Ectodermal cell (in vitro differentiated cells): ENCODE data around the gene COL11A1. TPM values are rescaled to one million over a fixed set of nuclear protein-coding genes. Genes with fewer than 3 reads are reported as not detected.
A peak's percentile ranks its signal among the peaks of the same experiment; 100 is the strongest.
"Not testable (repeated sequence)": the region's sequence is repeated elsewhere in the genome, so short reads cannot be mapped to it uniquely, and the experiment has no call there.

ENCODE experiments used
- H3K27ac ChIP-seq: 2 replicates; pipeline ENCODE4 v1.7.0; 2013; ENCODE audit warnings: mild to moderate bottlenecking, low read depth, low read length; ENCODE audit not compliant: insufficient read depth, poor library complexity, severe bottlenecking
- H3K27me3 ChIP-seq: 2 replicates; pipeline ENCODE4 v1.7.0; 2013; ENCODE audit warnings: mild to moderate bottlenecking, low read length; ENCODE audit not compliant: insufficient read depth, control insufficient read depth, poor library complexity, severe bottlenecking
- H3K36me3 ChIP-seq: one replicate; pipeline ENCODE4 v1.7.0; 2013; ENCODE audit warnings: low read length; ENCODE audit not compliant: control insufficient read depth, insufficient read depth
- H3K4me1 ChIP-seq: one replicate; pipeline ENCODE4 v1.7.0; 2013; ENCODE audit warnings: low read length; ENCODE audit not compliant: control insufficient read depth, insufficient read depth
- H3K4me3 ChIP-seq: 2 replicates; pipeline ENCODE4 v1.7.0; 2013; ENCODE audit warnings: low read depth, low read length, control low read depth; ENCODE audit not compliant: insufficient read depth
- H3K9me3 ChIP-seq: 2 replicates; pipeline ENCODE4 v1.7.0; 2013; ENCODE audit warnings: mild to moderate bottlenecking, low read length, moderate library complexity; ENCODE audit not compliant: control insufficient read depth
- WGBS, 2 experiments: methylation state at CpG; one replicate each; pipeline ENCODE4 v1.1.7; 2013; ENCODE audit warnings: missing lambda C conversion rate in 2 of 2; 5-methylcytosine and 5-hydroxymethylcytosine counted together
- polyA plus RNA-seq, 4 experiments: library from polyadenylated mRNA; stranded (reverse); fragments of 50-300 nt; gene quantifications; one replicate each; pipeline ENCODE4 v1.2.3, GENCODE V29; 2013

The COL11A1 gene
- polyA plus RNA-seq (2013, experiment 1 of 4) = 44.0 TPM
- polyA plus RNA-seq (2013, experiment 2 of 4) = 36.3 TPM
- 23.3 TPM for polyA plus RNA-seq (2013, experiment 3 of 4)
- 27.6 TPM for polyA plus RNA-seq (2013, experiment 4 of 4)

DNA sequence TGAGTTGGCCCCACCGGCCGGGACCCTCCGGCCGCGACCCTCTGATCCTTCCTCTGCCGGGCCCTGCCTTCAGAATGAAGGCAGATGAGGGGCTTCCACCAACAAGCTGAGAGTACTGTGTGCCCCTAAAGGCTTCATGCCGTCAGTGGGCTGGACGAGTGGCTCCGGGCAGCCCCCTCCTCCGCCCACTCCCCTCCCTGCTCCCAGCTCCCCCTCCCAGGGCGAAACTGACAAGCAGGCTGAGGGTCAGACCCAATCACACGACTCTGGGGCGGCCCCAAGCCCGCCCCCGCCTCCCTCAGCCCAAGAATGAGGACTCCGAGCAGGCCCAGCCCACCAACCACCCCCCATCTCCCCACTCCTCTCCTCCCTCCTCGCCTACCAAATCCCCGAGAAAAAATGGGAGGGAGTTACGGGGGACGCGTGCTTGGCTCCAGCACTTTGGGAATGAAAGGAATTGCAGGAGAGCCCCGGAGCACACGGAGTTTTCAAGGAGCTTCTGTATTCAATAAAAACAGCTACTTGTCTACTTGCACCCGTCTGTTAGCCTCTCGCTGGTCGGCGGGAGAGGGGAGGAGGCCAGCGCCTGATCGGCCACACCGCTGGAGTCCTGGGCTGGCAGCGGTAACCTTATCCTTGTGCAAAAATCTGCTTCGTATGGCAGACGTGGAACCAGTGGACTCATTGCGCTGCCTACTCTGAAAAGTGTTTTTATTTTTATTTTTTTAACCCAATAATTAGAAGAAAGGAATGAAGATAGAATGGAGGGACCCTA is at the start of gene COL11A1:
Gene COL11A1, minus strand, starts transcription at position 147 of the 775 bp plus-strand sequence. CDS start 344 bp downstream, outside the sequence.
- H3K36me3 ChIP-seq = no peaks in the 10 kb centered on the region
- 0 to 2% methylated on average over 33 to 34 of the region's 34 CpGs for WGBS, 2 experiments
- no peaks in the 10 kb centered on the region for H3K9me3 ChIP-seq
- peak within 1 kb of the TSS; percentile 71 for H3K4me3 ChIP-seq
- H3K27me3 ChIP-seq = peaks cover 3% of the 10 kb centered on the region
- peaks cover 11% of the 10 kb centered on the region for H3K4me1 ChIP-seq
- peak within 1 kb of the TSS; percentile 52 for H3K27ac ChIP-seq

- Histone ChIP-seq H3K27me3 (no peaks in the 10 kb centered on the region), H3K36me3 (no peaks in the 10 kb centered on the region), H3K4me3 (no peak overlapping the region), H3K4me1 (no peaks in the 10 kb centered on the region), H3K9me3 (no peaks in the 10 kb centered on the region), H3K27ac (no peak overlapping the region)
- 84 to 100% methylated on average over 2 to 4 of the region's 4 CpGs for WGBS, 2 experiments
These were observed 48.6 kb upstream of the COL11A1 start for GRCh38 chr1:103156966-103157365.

DNA sequence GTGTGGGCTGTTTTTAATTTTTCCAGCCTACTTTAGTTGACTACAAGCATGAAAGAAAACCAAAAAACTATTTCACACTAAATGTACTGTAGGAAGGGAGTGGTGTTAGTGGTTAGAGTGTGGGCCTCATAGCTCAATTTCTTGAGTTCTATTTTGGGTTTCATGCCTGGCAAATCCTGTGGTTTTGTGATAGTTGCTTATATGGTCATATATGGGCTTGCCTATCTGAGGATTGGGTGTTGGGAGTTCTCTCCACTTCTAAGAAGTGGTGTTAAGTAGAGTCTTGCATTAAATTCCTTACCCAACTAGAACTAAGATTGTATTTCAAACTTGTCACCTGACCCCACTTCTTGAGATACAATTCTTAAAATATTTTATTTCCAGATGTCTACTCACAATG is 37.8 kb upstream of the COL11A1 start:
- Histone ChIP-seq H3K27me3 (no peaks in the 10 kb centered on the region), H3K4me3 (no peak overlapping the region), H3K27ac (no peak overlapping the region), H3K4me1 (no peaks in the 10 kb centered on the region), H3K36me3 (no peaks in the 10 kb centered on the region), H3K9me3 (no peaks in the 10 kb centered on the region)

GRCh38 chr1:103145449-103145848 is 37.1 kb upstream of the COL11A1 start:
- H3K27me3 ChIP-seq = no peaks in the 10 kb centered on the region
- no peaks in the 10 kb centered on the region for H3K36me3 ChIP-seq
- no peaks in the 10 kb centered on the region for H3K9me3 ChIP-seq
- H3K27ac ChIP-seq = no peak overlapping the region
- no peaks in the 10 kb centered on the region for H3K4me1 ChIP-seq
- no CpG with 5 or more reads among the region's 1 CpG for WGBS, 2 experiments
- H3K4me3 ChIP-seq = no peak overlapping the region

GRCh38 chr1:103144681-103145080 is 36.4 kb upstream of the COL11A1 start:
- no peaks in the 10 kb centered on the region for H3K4me1 ChIP-seq
- H3K4me3 ChIP-seq = no peak overlapping the region
- H3K27ac ChIP-seq = no peak overlapping the region
- no peaks in the 10 kb centered on the region for H3K36me3 ChIP-seq
- no peaks in the 10 kb centered on the region for H3K27me3 ChIP-seq
- WGBS, 2 experiments = 83% methylated on average over 1 of the region's 2 CpGs; no CpG with 5 or more reads in 1 of the 2 experiments
- H3K9me3 ChIP-seq = no peaks in the 10 kb centered on the region

DNA sequence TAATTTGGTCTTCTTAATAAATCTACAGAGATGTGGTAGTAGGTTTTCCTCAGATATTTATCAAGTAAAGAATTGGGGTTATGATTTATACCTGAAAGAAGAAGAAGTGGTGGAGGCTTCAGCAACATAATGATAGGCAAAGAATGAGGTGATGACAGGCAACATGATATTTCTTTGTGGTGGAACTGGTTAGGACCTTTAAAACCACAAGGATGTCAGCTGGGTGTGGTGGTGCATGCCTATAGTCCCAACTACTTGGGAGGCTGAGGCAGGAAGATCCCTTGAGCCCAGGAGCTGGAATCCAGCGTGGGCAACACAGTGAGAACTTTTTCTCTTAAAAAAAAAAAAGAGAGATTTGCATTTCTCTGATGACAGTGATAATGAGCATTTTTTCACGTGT is 34.1 kb upstream of the COL11A1 start:
- no peaks in the 10 kb centered on the region for H3K36me3 ChIP-seq
- H3K27me3 ChIP-seq = no peaks in the 10 kb centered on the region
- H3K4me3 ChIP-seq = no peak overlapping the region
- no peaks in the 10 kb centered on the region for H3K4me1 ChIP-seq
- no peaks in the 10 kb centered on the region for H3K9me3 ChIP-seq
- WGBS, 2 experiments = 83 to 87% methylated on average over 2 of the region's 2 CpGs
- H3K27ac ChIP-seq = no peak overlapping the region

DNA sequence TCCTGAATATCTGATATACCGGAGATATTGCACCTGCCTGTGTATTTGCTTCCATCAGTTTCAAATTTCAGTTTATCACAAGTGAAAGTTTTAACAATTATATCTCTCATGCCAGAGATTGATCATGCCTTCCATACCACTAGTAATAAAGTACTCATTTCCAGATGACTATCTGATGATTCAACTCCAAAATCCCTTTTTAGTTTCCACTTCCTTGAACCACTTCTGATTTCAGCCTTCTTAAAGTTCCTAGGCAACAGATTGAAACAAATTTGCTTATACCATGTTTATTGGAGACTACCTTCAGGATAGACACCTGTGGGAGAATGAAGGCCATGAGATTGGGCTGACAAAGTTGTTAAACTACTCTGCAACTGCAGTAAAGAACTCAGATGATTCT is 21.5 kb upstream of the COL11A1 start:
- Histone ChIP-seq H3K4me3 (no peak overlapping the region), H3K27ac (no peak overlapping the region), H3K9me3 (no peaks in the 10 kb centered on the region), H3K36me3 (no peaks in the 10 kb centered on the region), H3K27me3 (no peaks in the 10 kb centered on the region), H3K4me1 (no peaks in the 10 kb centered on the region)
- 91 to 93% methylated on average over 1 of the region's 1 CpG for WGBS, 2 experiments

GRCh38 chr1:103129255-103129654 is 20.9 kb upstream of the COL11A1 start:
- Histone ChIP-seq H3K27ac (no peak overlapping the region), H3K4me1 (no peaks in the 10 kb centered on the region), H3K27me3 (no peaks in the 10 kb centered on the region), H3K4me3 (no peak overlapping the region), H3K9me3 (no peaks in the 10 kb centered on the region), H3K36me3 (no peaks in the 10 kb centered on the region)
- WGBS, 2 experiments = 93 to 100% methylated on average over 1 of the region's 1 CpG

DNA sequence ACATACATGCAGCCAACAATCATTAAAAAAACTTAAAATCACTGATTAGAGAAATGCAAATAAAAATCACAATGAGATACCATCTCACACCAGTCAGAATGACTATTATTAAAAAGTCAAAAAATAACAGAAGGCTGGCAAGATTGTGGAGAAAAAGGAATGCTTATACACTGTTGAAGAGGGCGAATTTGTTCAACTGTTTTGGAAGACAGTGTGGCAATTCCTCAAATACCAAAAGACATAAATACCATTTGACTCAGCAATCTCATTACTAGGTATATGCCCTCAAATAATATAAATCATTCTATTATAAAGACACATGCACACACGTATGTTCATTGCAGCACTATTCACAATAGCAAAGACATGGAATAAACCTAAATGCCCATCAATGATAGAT is 19.9 kb upstream of the COL11A1 start:
- WGBS, 2 experiments = 96 to 100% methylated on average over 1 to 2 of the region's 2 CpGs
- H3K4me3 ChIP-seq, H3K27me3 ChIP-seq, H3K27ac ChIP-seq, H3K4me1 ChIP-seq, H3K36me3 ChIP-seq, H3K9me3 ChIP-seq: not testable (repeated sequence)

DNA sequence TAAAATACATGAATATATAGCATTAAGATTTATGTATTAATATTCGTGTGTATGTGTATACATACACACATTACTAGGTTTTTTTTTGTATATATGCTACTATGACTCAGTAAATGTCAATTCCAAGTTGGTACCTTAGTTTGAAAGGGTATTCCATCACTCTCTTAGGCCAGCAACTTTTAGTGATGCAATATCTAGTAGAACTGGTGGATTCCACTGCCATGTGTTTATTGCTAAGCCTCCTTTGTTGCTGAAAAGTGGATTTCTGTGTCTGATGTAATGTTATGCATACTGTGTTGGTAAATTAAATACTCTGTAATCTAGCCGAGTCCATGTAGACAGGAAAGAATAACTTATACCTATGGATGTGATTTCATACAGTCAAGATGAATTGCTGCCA is 16.9 kb upstream of the COL11A1 start:
- 84 to 100% methylated on average over 1 of the region's 2 CpGs for WGBS, 2 experiments
- no peaks in the 10 kb centered on the region for H3K27me3 ChIP-seq

More for the DNA sequence above, 16.9 kb upstream of the COL11A1 start:
- Histone ChIP-seq H3K4me1 (no peaks in the 10 kb centered on the region), H3K27ac (no peak overlapping the region), H3K9me3 (no peaks in the 10 kb centered on the region), H3K4me3 (no peak overlapping the region), H3K36me3 (no peaks in the 10 kb centered on the region)
